ENCODE measurements around the gene PDE8A. TPM values are rescaled to one million over a fixed set of nuclear protein-coding genes. Genes with fewer than 3 reads are reported as not detected.

The PDE8A gene
- total and polyA plus RNA-seq, 4 donors, result 11.2 to 47.5 (median 16.6) TPM

GRCh38 chr15:85155857-85156256 is 174.2 kb downstream of the PDE8A start:
- H3K4me3 ChIP-seq (ENCODE audit: low read depth in 1 of 3, low read length in 3 of 3), result no peak overlapping the region
- no peak for DNase-seq (ENCODE audit: low spot score)
- no peak overlapping the region for H3K27ac ChIP-seq (ENCODE audit: low read depth in 1 of 2, low read length in 2 of 2)
- 87% methylated on average over 1 of the region's 1 CpG for WGBS
- no peak overlapping the region for H3K9ac ChIP-seq (ENCODE audit: low read depth in 1 of 2, low read length in 2 of 2)
- no peaks in the 10 kb centered on the region for H3K9me3 ChIP-seq (ENCODE audit: control insufficient read depth in 4 of 4, low read length in 3 of 4)
- H3K4me1 ChIP-seq (ENCODE audit: control insufficient read depth in 4 of 4, insufficient read depth in 4 of 4, low read length in 3 of 4), result no peaks in the 10 kb centered on the region
- no peak for TF ChIP-seq GABPA (IDR thresholded peaks at IDR 0.05 in 1 of 2, conservative IDR thresholded peaks at IDR 0.05 in 1 of 2)
- TF ChIP-seq RXRA (IDR thresholded peaks at IDR 0.05), result no peak
- TF ChIP-seq, protein P1, sequence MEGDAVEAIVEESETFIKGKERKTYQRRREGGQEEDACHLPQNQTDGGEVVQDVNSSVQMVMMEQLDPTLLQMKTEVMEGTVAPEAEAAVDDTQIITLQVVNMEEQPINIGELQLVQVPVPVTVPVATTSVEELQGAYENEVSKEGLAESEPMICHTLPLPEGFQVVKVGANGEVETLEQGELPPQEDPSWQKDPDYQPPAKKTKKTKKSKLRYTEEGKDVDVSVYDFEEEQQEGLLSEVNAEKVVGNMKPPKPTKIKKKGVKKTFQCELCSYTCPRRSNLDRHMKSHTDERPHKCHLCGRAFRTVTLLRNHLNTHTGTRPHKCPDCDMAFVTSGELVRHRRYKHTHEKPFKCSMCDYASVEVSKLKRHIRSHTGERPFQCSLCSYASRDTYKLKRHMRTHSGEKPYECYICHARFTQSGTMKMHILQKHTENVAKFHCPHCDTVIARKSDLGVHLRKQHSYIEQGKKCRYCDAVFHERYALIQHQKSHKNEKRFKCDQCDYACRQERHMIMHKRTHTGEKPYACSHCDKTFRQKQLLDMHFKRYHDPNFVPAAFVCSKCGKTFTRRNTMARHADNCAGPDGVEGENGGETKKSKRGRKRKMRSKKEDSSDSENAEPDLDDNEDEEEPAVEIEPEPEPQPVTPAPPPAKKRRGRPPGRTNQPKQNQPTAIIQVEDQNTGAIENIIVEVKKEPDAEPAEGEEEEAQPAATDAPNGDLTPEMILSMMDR (IDR thresholded peaks at IDR 0.05; ENCODE audit: low read depth, low read length, missing input control), result no peak
- TF ChIP-seq HNF4G (IDR thresholded peaks at IDR 0.05), result no peak
- no peaks in the 10 kb centered on the region for H3K27me3 ChIP-seq (ENCODE audit: control insufficient read depth in 4 of 4, insufficient read depth in 4 of 4, low read length in 3 of 4)
- H3K36me3 ChIP-seq (ENCODE audit: control insufficient read depth in 4 of 4, insufficient read depth in 3 of 4, low read depth in 1 of 4, low read length in 3 of 4), result no peaks in the 10 kb centered on the region

GRCh38 chr15:85157344-85157743 is 175.7 kb downstream of the PDE8A start:
- no peak for DNase-seq (ENCODE audit: low spot score)
- Histone ChIP-seq H3K9ac (ENCODE audit: low read depth in 1 of 2, low read length in 2 of 2) (no peak overlapping the region), H3K36me3 (ENCODE audit: control insufficient read depth in 4 of 4, insufficient read depth in 3 of 4, low read depth in 1 of 4, low read length in 3 of 4) (no peaks in the 10 kb centered on the region), H3K27ac (ENCODE audit: low read depth in 1 of 2, low read length in 2 of 2) (no peak overlapping the region), H3K27me3 (ENCODE audit: control insufficient read depth in 4 of 4, insufficient read depth in 4 of 4, low read length in 3 of 4) (no peaks in the 10 kb centered on the region), H3K9me3 (ENCODE audit: control insufficient read depth in 4 of 4, low read length in 3 of 4) (no peaks in the 10 kb centered on the region), H3K4me1 (ENCODE audit: control insufficient read depth in 4 of 4, insufficient read depth in 4 of 4, low read length in 3 of 4) (no peaks in the 10 kb centered on the region), H3K4me3 (ENCODE audit: low read depth in 1 of 3, low read length in 3 of 3) (no peak overlapping the region)
- TF ChIP-seq ZBTB33 (IDR thresholded peaks at IDR 0.05) (no peak), HNF4G (IDR thresholded peaks at IDR 0.05) (no peak), NR2F2 (IDR thresholded peaks at IDR 0.05) (no peak), YY1 (IDR thresholded peaks at IDR 0.05) (no peak), REST (IDR thresholded peaks at IDR 0.05) (no peak), FOXA2 (IDR thresholded peaks at IDR 0.05) (no peak), FOXA1 (IDR thresholded peaks at IDR 0.05) (no peak), JUND (IDR thresholded peaks at IDR 0.05) (no peak), RXRA (IDR thresholded peaks at IDR 0.05) (no peak), HNF4A (conservative IDR thresholded peaks at IDR 0.05) (no peak), GABPA (IDR thresholded peaks at IDR 0.05 in 1 of 2, conservative IDR thresholded peaks at IDR 0.05 in 1 of 2) (no peak), TAF1 (conservative IDR thresholded peaks at IDR 0.05) (no peak), EGR1 (IDR thresholded peaks at IDR 0.05; ENCODE audit: low read depth in 2 of 2) (no peak), RAD21 (IDR thresholded peaks at IDR 0.05) (no peak), SP1 (IDR thresholded peaks at IDR 0.05) (no peak)
- TF ChIP-seq, protein P1 (IDR thresholded peaks at IDR 0.05; ENCODE audit: low read depth, low read length, missing input control), result no peak
- TF ChIP-seq, protein P2, sequence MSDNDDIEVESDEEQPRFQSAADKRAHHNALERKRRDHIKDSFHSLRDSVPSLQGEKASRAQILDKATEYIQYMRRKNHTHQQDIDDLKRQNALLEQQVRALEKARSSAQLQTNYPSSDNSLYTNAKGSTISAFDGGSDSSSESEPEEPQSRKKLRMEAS (IDR thresholded peaks at IDR 0.05), result no peak
- TF ChIP-seq, protein P3, sequence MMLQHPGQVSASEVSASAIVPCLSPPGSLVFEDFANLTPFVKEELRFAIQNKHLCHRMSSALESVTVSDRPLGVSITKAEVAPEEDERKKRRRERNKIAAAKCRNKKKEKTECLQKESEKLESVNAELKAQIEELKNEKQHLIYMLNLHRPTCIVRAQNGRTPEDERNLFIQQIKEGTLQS (IDR thresholded peaks at IDR 0.05), result no peak
